C4-2B (cell line): Measurements from ENCODE around the gene GH2.
"Not testable (repeated sequence)": the region's sequence is repeated elsewhere in the genome, so short reads cannot be mapped to it uniquely, and the experiment has no call there.

Source experiments
- CTCF ChIP-seq: fragments of 450-650 bp; conservative IDR thresholded peaks from 2 replicates; pipeline ENCODE4 v1.5.1; 2017; ENCODE audit warnings: mild to moderate bottlenecking
- ZFX ChIP-seq: fragments of 450-650 bp; IDR thresholded peaks from 2 replicates; pipeline ENCODE4 v1.6.1; 2017

DNA sequence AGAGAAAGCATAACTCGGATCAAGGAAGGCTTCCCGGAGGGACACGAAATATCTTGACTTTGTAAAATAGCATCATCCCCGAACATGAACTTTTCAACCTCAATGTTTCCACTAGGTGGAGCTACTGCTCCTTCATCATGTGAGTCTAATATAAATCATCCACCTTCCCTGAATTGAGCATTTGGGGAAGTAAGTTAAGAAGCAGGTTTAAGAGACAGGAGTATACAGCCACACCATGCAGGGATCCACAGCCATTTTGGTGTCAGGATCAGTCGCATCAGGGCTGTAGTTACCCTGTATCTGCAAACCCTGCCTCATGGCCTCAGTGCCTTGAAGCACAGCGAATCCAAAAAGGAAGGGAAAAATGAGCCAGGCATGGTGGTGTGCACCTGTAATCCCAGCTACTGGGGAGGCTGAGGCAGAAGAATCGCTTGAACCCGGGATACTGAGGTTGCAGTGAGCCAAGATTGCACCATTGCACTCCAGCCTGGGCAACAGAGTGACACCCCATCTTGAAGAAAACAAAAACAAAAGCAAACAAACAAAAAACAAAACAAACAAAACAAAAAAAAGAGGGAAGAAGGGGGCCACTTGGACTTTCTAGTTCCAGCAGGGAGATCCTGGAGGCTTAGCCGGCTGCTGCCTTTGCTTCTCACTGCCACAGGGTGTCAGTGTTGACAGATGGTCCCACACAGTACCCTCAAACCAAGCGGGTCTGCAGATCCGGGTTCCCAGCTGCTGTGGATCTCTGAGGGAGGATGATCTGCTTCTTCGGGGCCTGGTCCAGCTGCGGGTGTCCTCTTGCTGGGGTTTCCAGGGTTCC lies 7.5 kb upstream of the GH2 start:
- TF ChIP-seq CTCF, result peak; percentile 79
- TF ChIP-seq ZFX, result not testable (repeated sequence)
